GM06990 (cell line): Measurements from ENCODE around the gene ALK.

Source experiments
- DNase-seq: peaks from one replicate; pipeline ENCODE4 v3.0.0-alpha.2; 2011; ENCODE audit not compliant: insufficient read length; ENCODE audit errors: extremely low read depth
- H3K27me3 ChIP-seq: replicated peaks from 2 replicates; pipeline ENCODE4 v1.6.0; 2011; ENCODE audit warnings: low read length; ENCODE audit not compliant: control insufficient read depth, insufficient read depth
- H3K36me3 ChIP-seq: 2 replicates; pipeline ENCODE4 v1.5.1; 2011; ENCODE audit warnings: low read length; ENCODE audit not compliant: control insufficient read depth, insufficient read depth
- H3K4me3 ChIP-seq: replicated peaks from 2 replicates; pipeline ENCODE4 v1.5.1; 2011; ENCODE audit warnings: low read depth, mild to moderate bottlenecking, control low read depth, low read length
- TF ChIP-seq, protein P1 (sequence below): IDR thresholded peaks from 2 replicates; pipeline ENCODE4 v1.5.1; 2011; ENCODE audit warnings: low read length, control low read depth, mild to moderate bottlenecking, inconsistent platforms; ENCODE audit not compliant: insufficient read depth, poor library complexity, severe bottlenecking

ALK gene

DNA sequence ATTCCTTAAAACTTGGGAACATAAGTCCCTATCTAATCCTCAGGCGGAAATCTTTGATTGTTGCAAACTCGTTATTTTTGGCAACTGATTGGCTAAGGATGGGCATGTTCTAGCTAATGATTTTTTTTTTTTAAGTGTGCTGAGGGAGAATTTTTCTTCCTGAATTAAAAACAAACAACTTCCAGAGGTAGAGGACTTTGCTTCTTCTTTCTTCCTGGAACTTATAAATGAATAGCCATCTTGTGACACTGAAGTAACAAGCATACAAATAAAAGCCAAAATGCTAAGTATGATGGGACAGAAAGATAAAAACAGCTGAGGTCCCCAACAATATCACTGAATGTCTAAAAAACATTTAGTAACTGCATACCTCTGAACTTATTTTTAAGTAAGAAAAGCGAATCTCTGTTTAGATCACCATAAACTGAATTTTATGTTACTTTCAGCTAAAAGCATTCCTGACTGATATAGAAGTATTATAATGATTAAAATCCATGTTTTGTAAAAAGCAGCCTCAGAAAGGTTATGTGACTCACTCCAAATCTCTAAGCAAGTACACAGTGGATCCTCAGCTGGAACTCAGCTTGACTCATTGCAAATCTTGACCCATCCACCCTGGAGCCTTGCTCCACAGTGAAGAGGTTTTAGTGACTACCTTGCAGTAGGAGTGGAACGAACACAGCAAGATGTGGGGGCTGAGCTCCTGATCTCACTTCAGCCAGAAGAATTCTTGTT is 461.8 kb downstream of the ALK start:
- no peaks in the 10 kb centered on the region; the same call in 1 of the 2 replicates for H3K27me3 ChIP-seq
- TF ChIP-seq, protein P1, sequence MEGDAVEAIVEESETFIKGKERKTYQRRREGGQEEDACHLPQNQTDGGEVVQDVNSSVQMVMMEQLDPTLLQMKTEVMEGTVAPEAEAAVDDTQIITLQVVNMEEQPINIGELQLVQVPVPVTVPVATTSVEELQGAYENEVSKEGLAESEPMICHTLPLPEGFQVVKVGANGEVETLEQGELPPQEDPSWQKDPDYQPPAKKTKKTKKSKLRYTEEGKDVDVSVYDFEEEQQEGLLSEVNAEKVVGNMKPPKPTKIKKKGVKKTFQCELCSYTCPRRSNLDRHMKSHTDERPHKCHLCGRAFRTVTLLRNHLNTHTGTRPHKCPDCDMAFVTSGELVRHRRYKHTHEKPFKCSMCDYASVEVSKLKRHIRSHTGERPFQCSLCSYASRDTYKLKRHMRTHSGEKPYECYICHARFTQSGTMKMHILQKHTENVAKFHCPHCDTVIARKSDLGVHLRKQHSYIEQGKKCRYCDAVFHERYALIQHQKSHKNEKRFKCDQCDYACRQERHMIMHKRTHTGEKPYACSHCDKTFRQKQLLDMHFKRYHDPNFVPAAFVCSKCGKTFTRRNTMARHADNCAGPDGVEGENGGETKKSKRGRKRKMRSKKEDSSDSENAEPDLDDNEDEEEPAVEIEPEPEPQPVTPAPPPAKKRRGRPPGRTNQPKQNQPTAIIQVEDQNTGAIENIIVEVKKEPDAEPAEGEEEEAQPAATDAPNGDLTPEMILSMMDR = no peak
- DNase-seq = no peak
- no peaks in the 10 kb centered on the region for H3K36me3 ChIP-seq
- no peak overlapping the region for H3K4me3 ChIP-seq

- Histone ChIP-seq H3K4me3 (no peak overlapping the region), H3K36me3 (no peaks in the 10 kb centered on the region), H3K27me3 (no peaks in the 10 kb centered on the region; the same call in 1 of the 2 replicates)
- no peak for DNase-seq
- TF ChIP-seq, protein P1 = no peak
These were observed 465.0 kb downstream of the ALK start for GRCh38 chr2:29456429-29456828.

- no peaks in the 10 kb centered on the region; the same call in 1 of the 2 replicates for H3K27me3 ChIP-seq
- H3K36me3 ChIP-seq = no peaks in the 10 kb centered on the region
- no peak overlapping the region for H3K4me3 ChIP-seq
- DNase-seq = no peak
- TF ChIP-seq, protein P1 = no peak
These were observed 466.1 kb downstream of the ALK start for GRCh38 chr2:29455200-29455860.

GRCh38 chr2:29452036-29452435 is 469.4 kb downstream of the ALK start:
- Histone ChIP-seq H3K36me3 (no peaks in the 10 kb centered on the region), H3K4me3 (no peak overlapping the region), H3K27me3 (no peaks in the 10 kb centered on the region)
- DNase-seq = no peak
- TF ChIP-seq, protein P1 = no peak

DNA sequence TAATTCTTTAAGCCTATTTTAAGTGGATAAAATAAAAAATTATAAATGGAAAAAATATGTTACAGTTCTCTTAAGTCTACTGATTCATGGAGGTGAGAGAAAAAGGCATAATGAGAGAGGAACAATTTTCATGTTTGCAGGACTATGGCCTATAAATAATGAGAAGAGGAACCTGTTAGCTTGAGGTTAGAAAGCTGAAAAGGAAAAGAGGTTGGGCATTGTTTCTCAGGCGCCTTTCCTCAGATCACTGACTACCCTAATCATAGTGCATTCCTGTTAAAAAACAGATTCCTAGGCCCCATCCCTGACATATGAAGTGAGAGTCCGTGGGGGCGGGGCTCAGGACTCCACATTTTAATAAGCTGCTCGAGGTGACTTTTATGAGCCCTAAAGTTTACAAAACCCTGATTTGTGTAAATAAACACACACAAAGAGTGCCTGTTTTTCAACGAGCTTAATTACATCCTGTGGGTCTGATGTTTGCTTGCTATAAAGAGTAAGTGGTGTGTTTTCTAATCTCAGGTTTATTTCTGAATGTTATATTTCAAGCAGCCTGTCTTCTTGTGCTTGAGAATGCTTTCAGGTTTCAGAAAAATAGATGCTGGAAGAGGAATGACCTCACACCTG is 470.7 kb downstream of the ALK start:
- DNase-seq = no peak
- Histone ChIP-seq H3K27me3 (no peaks in the 10 kb centered on the region), H3K4me3 (no peak overlapping the region), H3K36me3 (no peaks in the 10 kb centered on the region)
- TF ChIP-seq, protein P1 = no peak
